SK-N-SH (cell line): Measurements from ENCODE around the gene FGD6. TPM values are rescaled to one million over a fixed set of nuclear protein-coding genes. Genes with fewer than 3 reads are reported as not detected.

ENCODE experiments used
- CTCF ChIA-PET: fragments of 300-600, 350-600 bp; formaldehyde crosslinking; extraction: SDS; loops from one replicate; lab custom pipeline; 2021; lab: Yijun Ruan, JAX
- POLR2A ChIA-PET: fragments of 350-600 bp; sonication (Branson Sonifier 250); formaldehyde crosslinking; extraction: SDS; loops from one replicate; lab custom pipeline; 2020; ENCODE audit warnings: antibody characterized with exemption, inconsistent platforms; lab: Yijun Ruan, JAX
- DNase-seq: peaks from one replicate; pipeline ENCODE4 v3.0.0; 2012
- H2AFZ ChIP-seq: fragments of 200-600 bp; sonication (generic); 2 replicates; pipeline ENCODE4 v1.8.1; 2016; ENCODE audit warnings: antibody characterized with exemption, mild to moderate bottlenecking, low read depth
- H3F3A ChIP-seq: fragments of 200-600 bp; sonication (generic); replicated peaks from 2 replicates; pipeline ENCODE3; 2016; ENCODE audit warnings: antibody characterized with exemption, mild to moderate bottlenecking; ENCODE audit not compliant: insufficient read depth
- H3K27ac ChIP-seq, 2 experiments: fragments of 200-500 bp in 1 of 2; fragments of 200-600 bp in 1 of 2; sonication (Bioruptor generic) in 1 of 2; sonication (generic), shearing (Covaris generic) in 1 of 2; 2 replicates each; pipeline versions ENCODE4 v1.5.1 to v1.6.1; 2014 to 2016; ENCODE audit warnings: low read depth in 2 of 2, inconsistent platforms in 1 of 2, low read length in 1 of 2, mild to moderate bottlenecking in 1 of 2, mixed read lengths in 1 of 2
- H3K27me3 ChIP-seq: fragments of 200-600 bp; sonication (generic), shearing (Covaris generic); 2 replicates; pipeline ENCODE4 v1.6.1; 2016; ENCODE audit warnings: mixed run types; ENCODE audit not compliant: insufficient read depth
- H3K36me3 ChIP-seq, 2 experiments: fragments of 200-500 bp in 1 of 2; fragments of 200-600 bp in 1 of 2; sonication (Bioruptor generic) in 1 of 2; sonication (generic) in 1 of 2; replicated peaks in 1 of 2; 2 replicates each; pipeline versions ENCODE3 to v1.5.1; 2014 to 2016; ENCODE audit warnings: low read length in 1 of 2, mild to moderate bottlenecking in 1 of 2; ENCODE audit not compliant: insufficient read depth in 2 of 2, control insufficient read depth in 1 of 2
- H3K4me1 ChIP-seq, 2 experiments: fragments of 200-500 bp in 1 of 2; fragments of 200-600 bp in 1 of 2; sonication (Bioruptor generic) in 1 of 2; sonication (generic), shearing (Covaris generic) in 1 of 2; 2 replicates each; pipeline versions ENCODE4 v1.5.1 to v1.6.1; 2014 to 2016; ENCODE audit warnings: low read depth in 1 of 2, low read length in 1 of 2, mixed run types in 1 of 2; ENCODE audit not compliant: insufficient read depth in 2 of 2, control insufficient read depth in 1 of 2
- H3K4me2 ChIP-seq: fragments of 200-600 bp; sonication (generic), shearing (Covaris generic); 2 replicates; pipeline ENCODE4 v1.6.1; 2017; ENCODE audit warnings: mixed run types
- H3K4me3 ChIP-seq, 2 experiments: fragments of 200-500 bp in 1 of 2; fragments of 200-600 bp in 1 of 2; sonication (Bioruptor generic) in 1 of 2; sonication (generic), shearing (Covaris generic) in 1 of 2; 2 replicates each; pipeline versions ENCODE4 v1.5.1 to v1.8.1; 2014 to 2016; ENCODE audit warnings: low read depth in 2 of 2, inconsistent platforms in 1 of 2, low read length in 1 of 2, mild to moderate bottlenecking in 1 of 2, mixed read lengths in 1 of 2, moderate library complexity in 1 of 2
- H3K79me2 ChIP-seq: fragments of 200-600 bp; sonication (generic); 2 replicates; pipeline ENCODE4 v1.8.1; 2017; ENCODE audit warnings: mild to moderate bottlenecking; ENCODE audit not compliant: insufficient read depth
- H3K9ac ChIP-seq: fragments of 200-600 bp; sonication (generic); 2 replicates; pipeline ENCODE4 v1.6.1; 2017; ENCODE audit warnings: mixed run types
- H3K9me2 ChIP-seq: fragments of 200-600 bp; sonication (generic); 2 replicates; pipeline ENCODE4 v1.6.1; 2017; ENCODE audit warnings: mixed run types
- H3K9me3 ChIP-seq: fragments of 200-600 bp; sonication (generic); 2 replicates; pipeline ENCODE4 v1.6.1; 2017; ENCODE audit warnings: mixed run types, mild to moderate bottlenecking, moderate library complexity
- H4K20me1 ChIP-seq: fragments of 200-600 bp; sonication (generic); 2 replicates; pipeline ENCODE4 v1.6.1; 2017; ENCODE audit warnings: mild to moderate bottlenecking, mixed run types; ENCODE audit not compliant: insufficient read depth
- CHD2 ChIP-seq: fragments of 150-350 bp; IDR thresholded peaks from 2 replicates; pipeline ENCODE4 v1.6.1; 2018; ENCODE audit warnings: low read length; ENCODE audit not compliant: partially characterized antibody
- CTCF ChIP-seq: fragments of 200-600 bp; sonication (generic); IDR thresholded peaks from 2 replicates; pipeline ENCODE4 v1.6.1; 2017; ENCODE audit warnings: antibody characterized with exemption, mild to moderate bottlenecking, moderate library complexity
- EZH2phosphoT487 ChIP-seq: fragments of 200-600 bp; sonication (generic); IDR thresholded peaks from 2 replicates; pipeline ENCODE4 v1.6.1; 2017; ENCODE audit warnings: low read depth, mixed run types, mild to moderate bottlenecking, antibody characterized with exemption, moderate library complexity, borderline replicate concordance
- MEF2A ChIP-seq: IDR thresholded peaks from 2 replicates; pipeline ENCODE4 v1.4.0; 2012; ENCODE audit warnings: low read depth, borderline replicate concordance
- NRF1 ChIP-seq: IDR thresholded peaks from 2 replicates; pipeline ENCODE4 v1.6.1; 2012; ENCODE audit warnings: low read depth, mild to moderate bottlenecking, low read length
- POLR2AphosphoS5 ChIP-seq: IDR thresholded peaks from 2 replicates; pipeline ENCODE4 v1.6.1; 2012; ENCODE audit warnings: low read depth, low read length
- RCOR1 ChIP-seq: fragments of 150-350 bp; IDR thresholded peaks from 2 replicates; pipeline ENCODE4 v1.6.1; 2017; ENCODE audit warnings: antibody characterized with exemption, low read length
- SMC3 ChIP-seq: IDR thresholded peaks from 2 replicates; pipeline ENCODE4 v1.6.1; 2012; ENCODE audit warnings: low read depth, low read length, improper control_type of control experiment
- TCF12 ChIP-seq: IDR thresholded peaks from 2 replicates; pipeline ENCODE4 v1.4.0; 2012
- YY1 ChIP-seq: IDR thresholded peaks from 2 replicates; pipeline ENCODE4 v1.4.0; 2012; ENCODE audit warnings: low read depth, mild to moderate bottlenecking
- WGBS: methylation state at CpG from one replicate; pipeline ENCODE4 v1.1.6; 2017; ENCODE audit warnings: low lambda C conversion rate; 5-methylcytosine and 5-hydroxymethylcytosine counted together
- polyA plus RNA-seq, 3 experiments: library from polyadenylated mRNA; depleted of rRNA; stranded (reverse); fragments of >200 nt; gene quantifications; 2 replicates each; pipeline ENCODE4 v1.2.3, GENCODE V29; 2012
- TF ChIP-seq, protein P1 (sequence below): IDR thresholded peaks from 2 replicates; pipeline ENCODE4 v1.4.0; 2012; ENCODE audit warnings: low read depth, borderline replicate concordance
- TF ChIP-seq, protein P2 (sequence below): IDR thresholded peaks from 2 replicates; pipeline ENCODE4 v1.4.0; 2012; ENCODE audit warnings: low read depth

FGD6 gene
- polyA plus RNA-seq, 1 of the 3 experiments (the other 2 are of a cell fraction): 2.8 TPM

- H3K4me3 ChIP-seq: no peak overlapping the region
- no peak overlapping the region for H3K27ac ChIP-seq
- peaks cover 0 to 7% of the 10 kb centered on the region in 2 experiments for H3K36me3 ChIP-seq
- H3K4me2 ChIP-seq: no peak overlapping the region
- WGBS: 91% methylated on average over 7 of the region's 7 CpGs
- ChIA-PET CTCF (interaction anchor here (0.6 to 3.4 kb wide), 3 partner anchors 10 to 459 kb away, joined by 3 to 13 read pairs (median 3); no protein-coding TSS in a partner anchor), POLR2A (no interaction called here)
- H3K27me3 ChIP-seq: no peaks in the 10 kb centered on the region
- H3F3A ChIP-seq: peaks cover 16% of the 10 kb centered on the region
- H3K4me1 ChIP-seq: 0 out of 4 replicates have a peak, but pooled peaks cover 0 to 6% of the 10 kb centered on the region in 2 experiments
- no peaks in the 10 kb centered on the region for H4K20me1 ChIP-seq
- no peak overlapping the region for H2AFZ ChIP-seq
- no peak overlapping the region for H3K9ac ChIP-seq
- H3K9me3 ChIP-seq: no peaks in the 10 kb centered on the region
- H3K79me2 ChIP-seq: no peaks in the 10 kb centered on the region
- DNase-seq: no peak
- H3K9me2 ChIP-seq: no peaks in the 10 kb centered on the region
- no peak for TF ChIP-seq SMC3
Measured at GRCh38 chr12:95107362-95107761, 109.9 kb downstream of the FGD6 start.

DNA sequence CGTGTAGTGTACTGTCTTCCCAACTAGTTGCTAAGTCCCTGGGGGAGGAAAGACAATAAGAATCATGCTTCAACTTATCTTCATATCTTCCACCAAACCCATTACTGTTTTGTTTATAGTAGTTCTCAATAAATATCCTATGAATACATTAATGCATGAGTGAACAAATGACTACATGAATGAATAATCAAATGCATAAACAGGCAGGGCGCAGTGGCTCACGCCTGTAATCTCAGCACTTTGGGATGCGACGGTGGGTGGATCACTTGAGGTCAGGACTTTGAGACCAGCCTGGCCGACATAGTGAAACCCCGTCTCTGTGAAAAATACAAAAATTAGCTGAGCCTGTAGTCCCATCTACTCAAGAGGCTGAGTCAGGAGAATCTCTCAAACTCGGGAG is 111.7 kb downstream of the FGD6 start:
- CTCF ChIA-PET: interaction anchor here (0.9 to 3.4 kb wide), 3 partner anchors 12 to 231 kb away, joined by 3 to 13 read pairs (median 8); no protein-coding TSS in a partner anchor
- POLR2A ChIA-PET: no interaction called here
- Histone ChIP-seq H3K4me3 (no peak overlapping the region), H3K9me3 (no peaks in the 10 kb centered on the region), H3K27me3 (no peaks in the 10 kb centered on the region), H3K4me2 (no peak overlapping the region), H3K4me1 (peaks cover 0 to 7% of the 10 kb centered on the region in 2 experiments; a peak in 1 of 4 replicates), H3K27ac (no peak overlapping the region), H2AFZ (no peak overlapping the region), H3K36me3 (no peaks in the 10 kb centered on the region), H3K79me2 (no peaks in the 10 kb centered on the region), H4K20me1 (no peaks in the 10 kb centered on the region), H3K9me2 (no peaks in the 10 kb centered on the region), H3F3A (peaks cover 18% of the 10 kb centered on the region), H3K9ac (no peak overlapping the region)
- no peak for DNase-seq
- TF ChIP-seq, protein P1, sequence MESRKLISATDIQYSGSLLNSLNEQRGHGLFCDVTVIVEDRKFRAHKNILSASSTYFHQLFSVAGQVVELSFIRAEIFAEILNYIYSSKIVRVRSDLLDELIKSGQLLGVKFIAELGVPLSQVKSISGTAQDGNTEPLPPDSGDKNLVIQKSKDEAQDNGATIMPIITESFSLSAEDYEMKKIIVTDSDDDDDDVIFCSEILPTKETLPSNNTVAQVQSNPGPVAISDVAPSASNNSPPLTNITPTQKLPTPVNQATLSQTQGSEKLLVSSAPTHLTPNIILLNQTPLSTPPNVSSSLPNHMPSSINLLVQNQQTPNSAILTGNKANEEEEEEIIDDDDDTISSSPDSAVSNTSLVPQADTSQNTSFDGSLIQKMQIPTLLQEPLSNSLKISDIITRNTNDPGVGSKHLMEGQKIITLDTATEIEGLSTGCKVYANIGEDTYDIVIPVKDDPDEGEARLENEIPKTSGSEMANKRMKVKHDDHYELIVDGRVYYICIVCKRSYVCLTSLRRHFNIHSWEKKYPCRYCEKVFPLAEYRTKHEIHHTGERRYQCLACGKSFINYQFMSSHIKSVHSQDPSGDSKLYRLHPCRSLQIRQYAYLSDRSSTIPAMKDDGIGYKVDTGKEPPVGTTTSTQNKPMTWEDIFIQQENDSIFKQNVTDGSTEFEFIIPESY: no peak
- TF ChIP-seq MEF2A: no peak
- TF ChIP-seq CTCF: no peak
- no peak for TF ChIP-seq NRF1
- no peak for TF ChIP-seq POLR2AphosphoS5
- TF ChIP-seq TCF12: no peak
- TF ChIP-seq YY1: no peak
- no peak for TF ChIP-seq EZH2phosphoT487
- TF ChIP-seq, protein P2, sequence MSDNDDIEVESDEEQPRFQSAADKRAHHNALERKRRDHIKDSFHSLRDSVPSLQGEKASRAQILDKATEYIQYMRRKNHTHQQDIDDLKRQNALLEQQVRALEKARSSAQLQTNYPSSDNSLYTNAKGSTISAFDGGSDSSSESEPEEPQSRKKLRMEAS: no peak
- TF ChIP-seq CHD2: no peak
- no peak for TF ChIP-seq RCOR1
- 96% methylated on average over 8 of the region's 8 CpGs for WGBS
